ENCODE results near the gene KLHL42.

Gene KLHL42

DNA sequence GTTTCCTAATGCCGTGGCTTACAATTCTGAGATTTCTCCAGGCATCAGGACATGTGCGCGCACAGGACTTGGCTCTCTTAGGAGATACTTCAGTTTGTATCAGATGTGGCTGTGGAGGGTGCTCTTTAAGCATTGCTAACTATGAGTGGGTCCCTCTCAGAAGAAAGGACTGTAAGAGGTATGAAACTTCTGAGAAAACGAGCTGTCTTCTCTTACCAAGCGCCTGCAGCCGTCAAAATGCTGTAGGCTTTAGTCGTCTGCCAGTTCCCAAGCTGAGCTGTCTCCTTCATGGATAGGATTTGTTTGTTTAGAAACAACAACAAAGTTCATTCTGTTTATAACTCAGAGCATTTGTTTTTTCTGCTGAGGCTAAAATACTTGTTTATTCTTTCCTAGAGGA is 16.1 kb downstream of the KLHL42 start:
- Mint-ChIP-seq H3K27me3 (ENCODE audit: low read depth) (no peaks in the 10 kb centered on the region), H3K4me1 (ENCODE audit: low read depth) (peaks cover 7% of the 10 kb centered on the region), H3K36me3 (ENCODE audit: low read depth) (peaks cover 46% of the 10 kb centered on the region), H3K27ac (no peak overlapping the region), H3K9me3 (no peaks in the 10 kb centered on the region), H3K4me3 (no peak overlapping the region)
- DNase-seq (ENCODE audit: low spot score) = no peak

- Mint-ChIP-seq H3K36me3 (ENCODE audit: low read depth) (peaks cover 35% of the 10 kb centered on the region), H3K27ac (no peak overlapping the region), H3K4me1 (ENCODE audit: low read depth) (peaks cover 9% of the 10 kb centered on the region), H3K4me3 (no peak overlapping the region), H3K27me3 (ENCODE audit: low read depth) (no peaks in the 10 kb centered on the region), H3K9me3 (no peaks in the 10 kb centered on the region)
- no peak for DNase-seq (ENCODE audit: low spot score)
Measured at GRCh38 chr12:27797301-27798025, 17.4 kb downstream of the KLHL42 start.

GRCh38 chr12:27800819-27801218 is 20.8 kb downstream of the KLHL42 start:
- no peak overlapping the region for H3K27ac Mint-ChIP-seq
- H3K9me3 Mint-ChIP-seq = no peaks in the 10 kb centered on the region
- H3K36me3 Mint-ChIP-seq (ENCODE audit: low read depth) = peaks cover 23% of the 10 kb centered on the region
- H3K27me3 Mint-ChIP-seq (ENCODE audit: low read depth) = peaks cover 1% of the 10 kb centered on the region
- H3K4me1 Mint-ChIP-seq (ENCODE audit: low read depth) = peaks cover 6% of the 10 kb centered on the region
- no peak for DNase-seq (ENCODE audit: low spot score)
- H3K4me3 Mint-ChIP-seq = no peak overlapping the region

DNA sequence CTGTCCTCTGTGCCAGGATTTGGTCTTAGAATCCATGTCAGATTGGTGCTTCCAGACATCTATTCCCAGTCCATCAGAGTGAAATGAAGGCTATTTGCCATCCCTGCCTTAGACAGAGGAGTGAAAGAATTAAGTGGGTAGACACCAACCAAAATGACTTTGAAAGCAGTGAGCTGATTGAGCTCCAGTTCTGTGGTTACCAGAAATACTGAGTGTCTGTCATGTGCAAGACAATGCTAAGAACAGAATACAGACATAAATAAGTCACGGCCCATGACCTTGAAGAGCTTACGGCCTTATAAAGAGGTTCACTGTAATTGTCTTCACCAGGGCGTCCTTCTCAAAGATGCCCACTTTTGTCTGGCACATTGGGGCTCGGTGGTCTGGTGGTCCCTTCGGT is 21.6 kb downstream of the KLHL42 start:
- DNase-seq (ENCODE audit: low spot score) = no peak
- Mint-ChIP-seq H3K4me3 (no peak overlapping the region), H3K9me3 (no peaks in the 10 kb centered on the region), H3K36me3 (ENCODE audit: low read depth) (peaks cover 23% of the 10 kb centered on the region), H3K27me3 (ENCODE audit: low read depth) (peaks cover 7% of the 10 kb centered on the region), H3K27ac (no peak overlapping the region), H3K4me1 (ENCODE audit: low read depth) (peaks cover 6% of the 10 kb centered on the region)

DNA sequence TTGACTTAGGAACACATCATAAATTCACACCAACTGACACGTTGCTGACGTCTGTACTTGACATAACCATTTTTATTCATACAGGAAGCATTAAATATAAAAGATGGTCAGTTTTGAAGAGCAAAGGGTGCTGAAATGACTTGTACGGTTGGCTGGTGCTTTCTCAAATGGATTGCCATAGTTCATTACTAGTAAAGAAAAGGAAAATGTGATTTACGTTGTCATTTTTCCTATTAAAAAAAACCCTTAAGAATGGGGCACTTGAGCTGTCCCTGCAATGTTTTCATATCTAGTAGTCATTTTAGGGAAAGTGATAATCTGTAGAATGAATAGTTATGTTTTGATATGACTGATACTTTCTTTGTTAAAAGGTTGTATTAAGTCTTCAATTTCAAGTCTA is 22.5 kb downstream of the KLHL42 start:
- H3K27me3 Mint-ChIP-seq (ENCODE audit: low read depth) = peaks cover 12% of the 10 kb centered on the region
- H3K9me3 Mint-ChIP-seq = no peaks in the 10 kb centered on the region
- peaks cover 15% of the 10 kb centered on the region for H3K36me3 Mint-ChIP-seq (ENCODE audit: low read depth)
- H3K4me1 Mint-ChIP-seq (ENCODE audit: low read depth) = peaks cover 13% of the 10 kb centered on the region
- H3K27ac Mint-ChIP-seq = no peak overlapping the region
- H3K4me3 Mint-ChIP-seq = no peak overlapping the region
- DNase-seq (ENCODE audit: low spot score) = peak; percentile 20

- peaks cover 12% of the 10 kb centered on the region for H3K36me3 Mint-ChIP-seq (ENCODE audit: low read depth)
- H3K4me1 Mint-ChIP-seq (ENCODE audit: low read depth) = peaks cover 13% of the 10 kb centered on the region
- peaks cover 14% of the 10 kb centered on the region for H3K27me3 Mint-ChIP-seq (ENCODE audit: low read depth)
- DNase-seq (ENCODE audit: low spot score) = no peak
- H3K4me3 Mint-ChIP-seq = no peak overlapping the region
- no peak overlapping the region for H3K27ac Mint-ChIP-seq
- H3K9me3 Mint-ChIP-seq = no peaks in the 10 kb centered on the region
Measured at GRCh38 chr12:27802936-27803335, 22.9 kb downstream of the KLHL42 start.

GRCh38 chr12:27805238-27805637 is 25.2 kb downstream of the KLHL42 start:
- H3K4me1 Mint-ChIP-seq (ENCODE audit: low read depth) = peaks cover 13% of the 10 kb centered on the region
- H3K9me3 Mint-ChIP-seq = no peaks in the 10 kb centered on the region
- no peak overlapping the region for H3K27ac Mint-ChIP-seq
- no peak for DNase-seq (ENCODE audit: low spot score)
- H3K4me3 Mint-ChIP-seq = no peak overlapping the region
- H3K27me3 Mint-ChIP-seq (ENCODE audit: low read depth) = peaks cover 19% of the 10 kb centered on the region
- peaks cover 2% of the 10 kb centered on the region for H3K36me3 Mint-ChIP-seq (ENCODE audit: low read depth)

DNA sequence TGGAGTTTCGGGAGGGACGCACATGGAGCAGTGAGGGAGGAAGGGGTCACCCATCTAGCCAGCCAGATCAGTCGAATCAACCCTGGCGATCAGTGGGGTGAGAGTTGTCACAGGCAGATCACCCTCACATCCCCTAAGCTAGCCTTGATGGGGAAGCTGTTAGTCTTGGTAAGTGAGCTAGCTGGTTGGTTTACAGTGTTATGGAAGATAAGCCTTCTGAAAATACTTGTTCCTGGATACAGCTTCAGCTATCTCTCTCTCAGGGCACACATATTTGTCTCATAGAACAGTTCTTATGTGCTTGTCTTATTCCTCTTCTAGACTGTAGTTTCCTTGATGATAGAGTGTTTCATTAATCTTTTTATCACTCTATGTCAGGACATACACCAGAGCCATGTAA is 26.2 kb downstream of the KLHL42 start:
- H3K27ac Mint-ChIP-seq = no peak overlapping the region
- no peak for DNase-seq (ENCODE audit: low spot score)
- peaks cover 27% of the 10 kb centered on the region for H3K27me3 Mint-ChIP-seq (ENCODE audit: low read depth)
- H3K9me3 Mint-ChIP-seq = no peaks in the 10 kb centered on the region
- H3K36me3 Mint-ChIP-seq (ENCODE audit: low read depth) = no peaks in the 10 kb centered on the region
- H3K4me1 Mint-ChIP-seq (ENCODE audit: low read depth) = peaks cover 9% of the 10 kb centered on the region
- no peak overlapping the region for H3K4me3 Mint-ChIP-seq

DNA sequence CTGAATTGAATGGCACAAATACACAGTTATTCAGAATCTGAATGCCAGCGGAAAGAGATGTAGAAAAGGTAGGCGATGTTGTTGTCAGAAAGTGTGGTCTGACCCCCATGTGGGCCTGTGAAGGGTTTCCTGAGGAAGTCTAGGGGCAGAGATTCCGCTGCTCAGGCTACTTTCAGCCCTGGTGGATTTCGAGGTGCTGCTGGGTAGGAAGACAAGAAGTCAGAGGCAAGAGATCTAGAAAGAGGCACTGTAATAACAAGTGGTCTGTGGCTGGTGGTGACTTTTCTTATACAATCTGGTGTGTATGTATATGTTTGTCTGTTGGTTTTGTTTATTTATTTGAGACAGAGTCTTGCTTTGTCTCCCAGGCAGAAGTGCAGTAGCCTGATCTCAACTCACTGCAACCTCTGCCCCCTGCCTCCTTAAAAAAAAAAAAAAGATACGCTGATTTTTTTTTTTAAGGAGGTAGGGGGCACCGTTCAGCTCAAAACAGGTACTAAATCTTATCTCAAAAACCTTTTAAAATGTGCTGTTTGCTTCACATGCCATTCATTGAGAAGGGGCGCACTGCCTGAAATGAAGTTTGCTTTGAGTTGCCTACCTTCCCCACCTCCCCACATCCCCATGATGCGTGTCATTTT is 27.1 kb downstream of the KLHL42 start:
- Mint-ChIP-seq H3K4me3 (peak overlapping the region; percentile 13), H3K4me1 (ENCODE audit: low read depth) (peaks cover 7% of the 10 kb centered on the region), H3K36me3 (ENCODE audit: low read depth) (no peaks in the 10 kb centered on the region), H3K27ac (no peak overlapping the region), H3K27me3 (ENCODE audit: low read depth) (peaks cover 30% of the 10 kb centered on the region), H3K9me3 (no peaks in the 10 kb centered on the region)
- peak; percentile 35 for DNase-seq (ENCODE audit: low spot score)

DNA sequence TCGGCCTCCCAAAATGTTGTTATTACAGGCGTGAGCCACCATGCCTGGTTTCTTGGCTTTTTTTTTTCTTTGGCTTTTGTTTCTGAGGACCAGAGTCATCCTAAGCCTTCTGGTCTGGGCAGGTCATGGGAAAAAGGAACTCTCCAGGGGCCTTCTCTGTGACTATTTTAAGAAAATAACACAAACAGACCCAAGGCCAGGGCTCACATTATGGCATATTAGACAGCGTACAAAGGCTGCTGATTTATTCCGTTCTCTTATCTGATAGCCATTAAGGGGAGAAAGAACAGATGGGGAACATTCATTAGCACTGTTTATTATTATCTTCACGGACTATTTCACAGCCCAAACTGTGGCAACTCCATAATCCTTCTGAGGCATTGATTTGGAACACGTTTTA is 28.8 kb downstream of the KLHL42 start:
- peaks cover 32% of the 10 kb centered on the region for H3K27me3 Mint-ChIP-seq (ENCODE audit: low read depth)
- no peak overlapping the region for H3K27ac Mint-ChIP-seq
- no peak overlapping the region for H3K4me3 Mint-ChIP-seq
- no peaks in the 10 kb centered on the region for H3K36me3 Mint-ChIP-seq (ENCODE audit: low read depth)
- H3K9me3 Mint-ChIP-seq = no peaks in the 10 kb centered on the region
- no peak for DNase-seq (ENCODE audit: low spot score)
- H3K4me1 Mint-ChIP-seq (ENCODE audit: low read depth) = peaks cover 7% of the 10 kb centered on the region

DNA sequence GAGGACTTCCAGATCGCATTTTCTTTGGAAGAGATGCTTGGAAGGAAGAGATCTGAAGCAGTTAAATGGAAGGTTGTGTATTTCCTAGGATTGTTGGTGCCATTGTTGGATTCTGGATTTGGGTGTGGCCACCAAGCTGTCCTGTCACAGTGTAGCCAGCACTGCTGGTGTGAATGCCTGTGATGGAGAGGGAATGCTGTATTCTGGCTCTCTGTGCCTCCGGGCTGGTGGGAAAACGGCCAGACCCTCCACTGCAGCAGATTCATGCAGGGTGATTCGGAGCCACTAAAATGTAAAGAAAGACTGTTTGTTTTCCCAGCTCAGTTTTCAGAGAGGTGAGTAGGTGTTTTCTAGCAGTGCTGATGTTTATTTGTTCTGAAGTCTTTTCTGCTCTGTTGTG is 30.7 kb downstream of the KLHL42 start:
- no peak for DNase-seq (ENCODE audit: low spot score)
- no peaks in the 10 kb centered on the region for H3K36me3 Mint-ChIP-seq (ENCODE audit: low read depth)
- no peak overlapping the region for H3K4me3 Mint-ChIP-seq
- H3K27me3 Mint-ChIP-seq (ENCODE audit: low read depth) = peaks cover 35% of the 10 kb centered on the region
- H3K27ac Mint-ChIP-seq = no peak overlapping the region
- H3K4me1 Mint-ChIP-seq (ENCODE audit: low read depth) = peaks cover 12% of the 10 kb centered on the region
- H3K9me3 Mint-ChIP-seq = no peaks in the 10 kb centered on the region

DNA sequence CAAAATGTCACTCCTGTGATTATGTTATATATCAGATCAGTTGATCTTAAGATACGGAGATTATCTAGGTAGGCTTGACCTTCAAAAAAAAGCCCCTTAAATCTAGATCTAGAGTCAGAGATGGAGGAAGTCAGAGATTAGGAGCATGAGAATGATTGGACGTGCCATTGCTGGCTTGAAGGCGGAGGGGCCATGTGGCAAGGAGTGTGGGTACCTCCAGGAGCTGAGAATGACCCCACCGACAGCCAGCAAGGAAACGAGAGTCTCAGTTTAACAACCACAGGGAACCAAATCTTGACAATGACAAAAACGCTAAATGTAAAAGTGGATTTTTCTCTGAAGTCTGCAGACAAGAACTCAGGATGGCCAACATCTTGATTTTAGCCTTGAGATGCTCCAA is 32.5 kb downstream of the KLHL42 start:
- no peak overlapping the region for H3K4me3 Mint-ChIP-seq
- no peaks in the 10 kb centered on the region for H3K36me3 Mint-ChIP-seq (ENCODE audit: low read depth)
- H3K4me1 Mint-ChIP-seq (ENCODE audit: low read depth) = peaks cover 11% of the 10 kb centered on the region
- H3K27me3 Mint-ChIP-seq (ENCODE audit: low read depth) = peaks cover 23% of the 10 kb centered on the region
- DNase-seq (ENCODE audit: low spot score) = no peak
- H3K27ac Mint-ChIP-seq = no peak overlapping the region
- no peaks in the 10 kb centered on the region for H3K9me3 Mint-ChIP-seq

DNA sequence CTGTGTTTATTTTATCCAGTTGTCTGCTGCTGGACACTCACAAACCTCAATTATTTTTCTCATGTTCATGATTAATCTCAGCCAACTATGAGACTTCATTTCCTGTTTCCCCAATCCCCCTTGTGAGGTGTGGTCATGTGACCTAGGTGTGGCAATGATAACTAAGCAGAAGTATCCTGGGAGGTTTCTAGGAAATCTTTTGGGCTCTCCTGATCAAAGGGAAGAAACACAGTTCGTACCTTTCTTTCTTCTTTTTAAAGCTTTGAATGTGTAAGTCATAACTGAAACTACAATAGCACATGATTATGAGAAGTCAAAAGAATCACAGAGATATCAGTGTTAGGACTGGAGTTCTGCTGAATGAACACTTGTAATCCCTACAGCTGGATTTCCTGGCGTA is 34.4 kb downstream of the KLHL42 start:
- H3K36me3 Mint-ChIP-seq (ENCODE audit: low read depth) = no peaks in the 10 kb centered on the region
- H3K9me3 Mint-ChIP-seq = no peaks in the 10 kb centered on the region
- no peak for DNase-seq (ENCODE audit: low spot score)
- no peak overlapping the region for H3K27ac Mint-ChIP-seq
- peaks cover 11% of the 10 kb centered on the region for H3K4me1 Mint-ChIP-seq (ENCODE audit: low read depth)
- peaks cover 23% of the 10 kb centered on the region for H3K27me3 Mint-ChIP-seq (ENCODE audit: low read depth)
- H3K4me3 Mint-ChIP-seq = no peak overlapping the region

- H3K27ac Mint-ChIP-seq = no peak overlapping the region
- H3K27me3 Mint-ChIP-seq (ENCODE audit: low read depth) = peaks cover 23% of the 10 kb centered on the region
- H3K36me3 Mint-ChIP-seq (ENCODE audit: low read depth) = no peaks in the 10 kb centered on the region
- no peaks in the 10 kb centered on the region for H3K9me3 Mint-ChIP-seq
- H3K4me3 Mint-ChIP-seq = no peak overlapping the region
- H3K4me1 Mint-ChIP-seq (ENCODE audit: low read depth) = peaks cover 11% of the 10 kb centered on the region
- no peak for DNase-seq (ENCODE audit: low spot score)
Measured at GRCh38 chr12:27814851-27815591, 35.0 kb downstream of the KLHL42 start.

Measured in T-helper 2 cell treated with Interferon-gamma antibody and Interleukin-4, amounts not matched to agents 5 μg/mL and 100 μg/mL, for 36 hours (primary cell).